ENCODE data around the gene ATP6V1G3. TPM values are rescaled to one million over a fixed set of nuclear protein-coding genes. Genes with fewer than 3 reads are reported as not detected.
"Not testable (repeated sequence)": the region's sequence is repeated elsewhere in the genome, so short reads cannot be mapped to it uniquely, and the experiment has no call there.

ATP6V1G3 gene
- not detected for total RNA-seq
- long read RNA-seq, result 0 reads

- intact Hi-C loops (cut with DNase I), result no loop called here
- DNase-seq (no peak), ATAC-seq (ENCODE audit: poor library complexity) (no peak)
Measured at GRCh38 chr1:198540580-198540979, at the start of gene ATP6V1G3. Gene ATP6V1G3 (minus strand): TSS chr1:198540680. CDS start chr1:198540650, 30 bp downstream.

- DNase-seq (no peak), ATAC-seq (ENCODE audit: poor library complexity) (no peak)
- intact Hi-C loops (cut with DNase I), result no loop called here
Measured at GRCh38 chr1:198588845-198589244, 48.4 kb upstream of the ATP6V1G3 start.

- ATAC-seq (ENCODE audit: poor library complexity) (no peak), DNase-seq (no peak)
- intact Hi-C loops (cut with DNase I), result no loop called here
Measured at GRCh38 chr1:198584163-198584562, 43.7 kb upstream of the ATP6V1G3 start.

- DNase-seq; ATAC-seq (ENCODE audit: poor library complexity); intact Hi-C loops (cut with DNase I): not testable (repeated sequence)
Measured at GRCh38 chr1:198583209-198583802, 42.8 kb upstream of the ATP6V1G3 start.

- intact Hi-C loops (cut with DNase I), result no loop called here
- no peak for ATAC-seq (ENCODE audit: poor library complexity)
Measured at GRCh38 chr1:198577444-198577843, 37.0 kb upstream of the ATP6V1G3 start.

GRCh38 chr1:198575798-198576641 lies 35.5 kb upstream of the ATP6V1G3 start:
- intact Hi-C loops (cut with DNase I), result no loop called here
- ATAC-seq (ENCODE audit: poor library complexity), result no peak
- DNase-seq, result no peak

More at GRCh38 chr1:198577444-198577843, 37.0 kb upstream of the ATP6V1G3 start:
- DNase-seq, result no peak

GRCh38 chr1:198575292-198575691 lies 34.8 kb upstream of the ATP6V1G3 start:
- DNase-seq (no peak), ATAC-seq (ENCODE audit: poor library complexity) (no peak)
- intact Hi-C loops (cut with DNase I), result no loop called here

- ATAC-seq (ENCODE audit: poor library complexity), result no peak
- intact Hi-C loops (cut with DNase I), result no loop called here
- DNase-seq, result no peak
Measured at GRCh38 chr1:198574325-198574724, 33.8 kb upstream of the ATP6V1G3 start.

GRCh38 chr1:198564716-198565115 lies 24.2 kb upstream of the ATP6V1G3 start:
- no peak for ATAC-seq (ENCODE audit: poor library complexity)
- intact Hi-C loops (cut with DNase I), result no loop called here
- no peak for DNase-seq

- ATAC-seq (ENCODE audit: poor library complexity) (no peak), DNase-seq (no peak)
- intact Hi-C loops (cut with DNase I), result no loop called here
Measured at GRCh38 chr1:198564157-198564556, 23.7 kb upstream of the ATP6V1G3 start.

- no peak for DNase-seq
- no peak for ATAC-seq (ENCODE audit: poor library complexity)
- intact Hi-C loops (cut with DNase I), result no loop called here
Measured at GRCh38 chr1:198563583-198563982, 23.1 kb upstream of the ATP6V1G3 start.

GRCh38 chr1:198560161-198560560 lies 19.7 kb upstream of the ATP6V1G3 start:
- DNase-seq (no peak), ATAC-seq (ENCODE audit: poor library complexity) (no peak)
- intact Hi-C loops (cut with DNase I), result no loop called here

- intact Hi-C loops (cut with DNase I), result loop anchor here (10.0 kb wide), 1 partner anchor 135 kb away; no protein-coding TSS in a partner anchor
- DNase-seq (no peak), ATAC-seq (ENCODE audit: poor library complexity) (no peak)
Measured at GRCh38 chr1:198559362-198559761, 18.9 kb upstream of the ATP6V1G3 start.

GRCh38 chr1:198558402-198558801 lies 17.9 kb upstream of the ATP6V1G3 start:
- DNase-seq (no peak), ATAC-seq (ENCODE audit: poor library complexity) (no peak)
- intact Hi-C loops (cut with DNase I), result loop anchor here (10.0 kb wide), 1 partner anchor 136 kb away; no protein-coding TSS in a partner anchor

- intact Hi-C loops (cut with DNase I), result loop anchor here (10.0 kb wide), 1 partner anchor 138 kb away; no protein-coding TSS in a partner anchor
- ATAC-seq (ENCODE audit: poor library complexity) (peak; percentile 58), DNase-seq (peak; percentile 48)
Measured at GRCh38 chr1:198556971-198557370, 16.5 kb upstream of the ATP6V1G3 start.

GRCh38 chr1:198552668-198553416 lies 12.4 kb upstream of the ATP6V1G3 start:
- intact Hi-C loops (cut with DNase I), result loop anchor here (10.0 kb wide), 1 partner anchor 142 kb away; no protein-coding TSS in a partner anchor
- ATAC-seq (ENCODE audit: poor library complexity) (no peak), DNase-seq (no peak)

- intact Hi-C loops (cut with DNase I), result loop anchor here (10.0 kb wide), 1 partner anchor 144 kb away; no protein-coding TSS in a partner anchor
- no peak for ATAC-seq (ENCODE audit: poor library complexity)
- no peak for DNase-seq
Measured at GRCh38 chr1:198550941-198551524, 10.6 kb upstream of the ATP6V1G3 start.

GRCh38 chr1:198549866-198550265 lies 9.4 kb upstream of the ATP6V1G3 start:
- no peak for ATAC-seq (ENCODE audit: poor library complexity)
- intact Hi-C loops (cut with DNase I), result loop anchor here (10.0 kb wide), 1 partner anchor 145 kb away; no protein-coding TSS in a partner anchor
- DNase-seq, result no peak

GRCh38 chr1:198548890-198549289 lies 8.4 kb upstream of the ATP6V1G3 start:
- intact Hi-C loops (cut with DNase I), result no loop called here
- no peak for ATAC-seq (ENCODE audit: poor library complexity)
- DNase-seq, result no peak

Measured in Right ventricle myocardium superior (tissue), 1 donor.